Left ventricle myocardium inferior (tissue), 1 donor: ENCODE measurements around the gene SHANK2. TPM values are rescaled to one million over a fixed set of nuclear protein-coding genes. Genes with fewer than 3 reads are reported as not detected.

Source experiments
- DNase-seq: peaks from one replicate; pipeline ENCODE4 v3.0.0-alpha.2; 2020
- H3K27ac ChIP-seq: fragments of 200-600 bp; replicated peaks from 2 replicates; pipeline ENCODE4 v1.8.0; 2021
- H3K27me3 ChIP-seq: fragments of 200-600 bp; 2 replicates; pipeline ENCODE4 v1.8.0; 2021; ENCODE audit warnings: low read depth
- H3K36me3 ChIP-seq: fragments of 200-600 bp; 2 replicates; pipeline ENCODE4 v1.8.0; 2021
- H3K4me1 ChIP-seq: fragments of 200-600 bp; 2 replicates; pipeline ENCODE4 v1.8.0; 2021
- H3K4me3 ChIP-seq: fragments of 200-600 bp; 2 replicates; pipeline ENCODE4 v1.8.0; 2021; ENCODE audit warnings: mild to moderate bottlenecking, moderate library complexity
- H3K9me3 ChIP-seq: fragments of 200-600 bp; replicated peaks from 2 replicates; pipeline ENCODE4 v1.8.0; 2021
- intact Hi-C: fragments of 100-400 bp; cut with micrococcal nuclease; formaldehyde crosslinking; loops from one replicate; pipeline ENCODE4 v1.11.0; 2022
- total RNA-seq: library from RNA; stranded (reverse); fragmentation: NEBNext Ultra II Directional; extraction: Animal tissue kit (Norgen Biotek cat#: 25700); gene quantifications from one replicate; pipeline ENCODE4 v1.2.1, GENCODE V29; 2021
- TF ChIP-seq, protein P1 (sequence below): fragments of 200-600 bp; IDR thresholded peaks from 2 replicates; pipeline ENCODE4 v1.8.0; 2021; ENCODE audit warnings: antibody characterized with exemption, mild to moderate bottlenecking, borderline replicate concordance
- donor health status: DM: no; HTN: yes; CAD: no; lungs with severe emphysema.

The SHANK2 gene
- total RNA-seq, 1 donor from 2014 or later, result 0.27 TPM

DNA sequence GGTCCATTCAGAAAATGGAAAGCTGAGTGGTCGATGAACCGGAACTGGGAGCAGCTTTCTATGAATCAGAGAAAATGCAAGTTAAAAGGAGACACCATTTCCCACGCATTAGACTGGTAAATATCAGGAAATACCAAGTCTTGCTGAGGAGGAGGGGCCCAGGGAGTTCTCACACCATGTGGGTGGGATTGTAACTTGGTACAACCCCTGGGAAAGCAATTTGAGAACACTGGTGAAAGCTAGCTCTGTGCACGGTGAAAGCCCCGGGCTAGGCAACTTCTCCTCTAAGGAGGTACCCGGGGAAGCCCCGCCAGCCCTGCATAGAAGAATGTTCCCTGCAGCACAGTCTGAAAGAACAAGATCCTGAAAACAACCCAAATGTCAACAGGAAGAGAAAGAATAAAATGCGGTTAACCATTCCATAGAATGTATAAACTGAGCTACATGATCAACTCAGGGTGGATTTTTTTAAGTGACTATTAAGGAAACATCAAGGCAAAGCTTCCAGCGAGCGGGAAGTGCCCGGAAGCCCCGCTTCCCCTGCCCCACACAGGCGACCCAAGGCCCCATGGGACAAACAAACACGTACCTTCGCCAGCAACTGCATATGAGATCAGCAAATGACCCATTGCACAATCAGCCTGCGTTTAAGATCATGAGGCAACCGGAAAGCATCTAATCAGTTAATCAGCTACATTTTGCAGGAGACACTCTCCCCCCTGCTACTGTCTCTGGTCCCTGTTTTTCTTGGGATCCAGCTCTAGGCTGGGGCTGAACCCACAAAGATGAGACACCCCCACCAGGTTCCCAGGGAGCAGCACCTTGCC, 11.3 kb downstream of the SHANK2 start:
- Histone ChIP-seq H3K9me3 (no peaks in the 10 kb centered on the region), H3K36me3 (no peaks in the 10 kb centered on the region), H3K4me1 (peaks cover 4% of the 10 kb centered on the region), H3K27me3 (peaks cover 92% of the 10 kb centered on the region), H3K27ac (peak overlapping the region; percentile 16), H3K4me3 (no peak overlapping the region)
- intact Hi-C loops, result no loop called here
- TF ChIP-seq, protein P1, sequence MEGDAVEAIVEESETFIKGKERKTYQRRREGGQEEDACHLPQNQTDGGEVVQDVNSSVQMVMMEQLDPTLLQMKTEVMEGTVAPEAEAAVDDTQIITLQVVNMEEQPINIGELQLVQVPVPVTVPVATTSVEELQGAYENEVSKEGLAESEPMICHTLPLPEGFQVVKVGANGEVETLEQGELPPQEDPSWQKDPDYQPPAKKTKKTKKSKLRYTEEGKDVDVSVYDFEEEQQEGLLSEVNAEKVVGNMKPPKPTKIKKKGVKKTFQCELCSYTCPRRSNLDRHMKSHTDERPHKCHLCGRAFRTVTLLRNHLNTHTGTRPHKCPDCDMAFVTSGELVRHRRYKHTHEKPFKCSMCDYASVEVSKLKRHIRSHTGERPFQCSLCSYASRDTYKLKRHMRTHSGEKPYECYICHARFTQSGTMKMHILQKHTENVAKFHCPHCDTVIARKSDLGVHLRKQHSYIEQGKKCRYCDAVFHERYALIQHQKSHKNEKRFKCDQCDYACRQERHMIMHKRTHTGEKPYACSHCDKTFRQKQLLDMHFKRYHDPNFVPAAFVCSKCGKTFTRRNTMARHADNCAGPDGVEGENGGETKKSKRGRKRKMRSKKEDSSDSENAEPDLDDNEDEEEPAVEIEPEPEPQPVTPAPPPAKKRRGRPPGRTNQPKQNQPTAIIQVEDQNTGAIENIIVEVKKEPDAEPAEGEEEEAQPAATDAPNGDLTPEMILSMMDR, result no peak
- DNase-seq, result no peak

DNA sequence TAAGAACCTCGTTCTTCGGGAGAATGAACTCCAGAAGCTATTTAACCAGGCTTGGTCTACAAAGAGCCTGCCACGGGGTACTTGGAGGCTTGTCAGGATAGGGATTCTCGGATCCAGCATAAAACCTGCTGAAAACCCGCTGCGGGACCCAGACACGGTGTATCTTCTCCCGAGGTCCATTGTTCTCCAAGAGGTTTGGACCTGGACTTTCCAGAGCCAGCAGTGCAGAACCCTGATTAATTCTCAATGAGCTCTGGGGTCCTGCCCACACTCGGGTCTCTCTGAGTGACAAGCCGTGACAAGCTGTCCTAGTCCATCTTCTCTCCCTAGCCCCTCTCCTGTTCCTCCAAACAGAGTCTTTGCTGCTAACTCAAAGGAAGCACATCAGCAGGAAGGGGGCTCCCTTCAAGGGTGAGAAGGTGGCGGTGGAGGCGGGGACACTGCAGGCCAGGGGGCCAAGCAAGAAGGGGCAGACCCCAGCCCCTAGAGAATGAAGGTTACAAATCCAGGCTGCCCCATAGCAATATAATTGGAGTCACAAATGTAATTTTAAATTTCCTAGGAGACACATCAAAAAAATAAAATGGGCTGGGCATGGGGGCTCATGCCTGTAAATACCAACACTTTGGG, 12.2 kb downstream of the SHANK2 start:
- Histone ChIP-seq H3K36me3 (no peaks in the 10 kb centered on the region), H3K27ac (no peak overlapping the region), H3K27me3 (peaks cover 88% of the 10 kb centered on the region), H3K4me1 (peaks cover 4% of the 10 kb centered on the region), H3K4me3 (no peak overlapping the region), H3K9me3 (no peaks in the 10 kb centered on the region)
- intact Hi-C loops, result no loop called here
- no peak for DNase-seq
- TF ChIP-seq, protein P1, result no peak

DNA sequence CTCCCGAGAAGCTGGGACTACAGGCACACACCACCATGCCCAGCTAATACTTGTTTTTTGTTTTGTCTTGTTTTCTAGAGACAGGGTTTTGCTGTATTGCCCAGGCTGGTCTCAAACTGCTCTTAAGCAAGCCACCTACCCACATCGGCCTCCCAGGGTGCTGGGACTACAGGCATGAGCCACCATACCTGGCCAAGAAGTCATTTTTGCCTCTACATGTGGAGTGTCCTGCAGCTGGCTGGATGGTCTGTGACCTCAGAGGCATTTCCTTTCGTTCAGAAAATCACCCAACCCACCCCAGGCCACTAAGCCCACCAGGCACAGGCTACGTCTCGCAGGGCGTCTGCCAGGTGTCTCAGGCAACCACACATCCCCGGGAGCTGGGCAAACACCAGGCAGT, 12.8 kb downstream of the SHANK2 start:
- peaks cover 88% of the 10 kb centered on the region for H3K27me3 ChIP-seq
- intact Hi-C loops, result no loop called here
- H3K4me1 ChIP-seq, result peaks cover 4% of the 10 kb centered on the region

DNA sequence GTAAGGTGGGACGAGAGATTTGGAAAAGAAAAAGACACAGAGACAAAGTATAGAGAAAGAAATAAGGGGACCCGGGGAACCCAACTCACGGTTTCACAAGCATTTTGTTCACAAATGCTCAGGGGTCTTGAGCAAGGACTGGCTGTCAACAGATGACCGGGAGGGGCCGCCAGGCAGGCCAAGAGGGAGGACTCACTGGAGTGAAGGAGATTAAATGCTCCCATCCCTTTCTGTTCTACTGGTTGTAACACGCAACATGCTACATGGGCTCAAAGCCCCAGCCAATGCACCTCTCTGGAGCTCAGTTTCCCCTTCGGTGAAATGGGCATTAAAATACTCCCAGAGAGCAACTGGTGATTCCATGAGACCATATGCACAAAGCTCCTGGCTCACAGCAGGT, 13.4 kb downstream of the SHANK2 start:
- no peak for DNase-seq
- no peaks in the 10 kb centered on the region for H3K36me3 ChIP-seq
- intact Hi-C loops, result no loop called here
- peaks cover 4% of the 10 kb centered on the region for H3K4me1 ChIP-seq
- H3K27ac ChIP-seq, result no peak overlapping the region
- no peaks in the 10 kb centered on the region for H3K9me3 ChIP-seq
- peaks cover 88% of the 10 kb centered on the region for H3K27me3 ChIP-seq
- TF ChIP-seq, protein P1, result no peak
- H3K4me3 ChIP-seq, result no peak overlapping the region

More for the DNA sequence above, 12.8 kb downstream of the SHANK2 start:
- Histone ChIP-seq H3K27ac (no peak overlapping the region), H3K4me3 (no peak overlapping the region), H3K9me3 (no peaks in the 10 kb centered on the region), H3K36me3 (no peaks in the 10 kb centered on the region)
- TF ChIP-seq, protein P1, result no peak
- DNase-seq, result no peak

DNA sequence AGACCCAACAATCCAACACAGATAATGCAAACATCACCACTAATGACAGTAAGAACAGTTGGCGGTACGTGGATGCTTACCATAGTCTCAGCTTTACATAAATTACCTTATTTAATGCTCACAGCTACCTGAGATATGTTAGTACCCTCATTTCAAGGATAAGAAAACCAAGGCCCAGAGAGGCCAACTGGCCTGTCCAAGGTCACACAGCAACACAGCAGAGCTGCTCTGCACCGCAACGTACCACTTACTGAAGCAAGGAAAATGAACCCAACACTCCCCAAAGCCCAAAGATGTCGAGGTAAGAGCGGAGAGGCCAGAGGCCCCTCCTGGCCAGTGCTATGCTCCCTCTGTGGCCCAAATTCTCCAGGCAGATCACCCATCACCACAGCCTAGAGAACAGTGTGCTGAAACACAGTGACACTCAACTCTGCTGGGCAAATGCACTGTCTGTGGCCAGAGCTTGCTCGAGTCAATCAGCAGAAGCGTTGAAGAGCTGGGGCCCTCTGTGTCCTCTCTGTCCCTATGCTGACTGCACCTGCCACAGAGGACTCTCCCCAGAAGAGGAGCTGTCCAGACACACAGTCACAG, 14.0 kb downstream of the SHANK2 start:
- H3K27me3 ChIP-seq, result peaks cover 88% of the 10 kb centered on the region
- DNase-seq, result no peak
- H3K36me3 ChIP-seq, result no peaks in the 10 kb centered on the region
- no peak overlapping the region for H3K27ac ChIP-seq
- H3K4me1 ChIP-seq, result peaks cover 4% of the 10 kb centered on the region
- TF ChIP-seq, protein P1, result no peak
- no peak overlapping the region for H3K4me3 ChIP-seq
- intact Hi-C loops, result no loop called here
- H3K9me3 ChIP-seq, result no peaks in the 10 kb centered on the region
